ENCODE results near the gene MYOF. TPM values are rescaled to one million over a fixed set of nuclear protein-coding genes. Genes with fewer than 3 reads are reported as not detected.

The MYOF gene
- total and polyA plus RNA-seq, 2 of the 8 experiments (the other 6 are each of a cell fraction or from before 2014, with no cell fraction given), result 0.98 to 2.3 TPM

DNA sequence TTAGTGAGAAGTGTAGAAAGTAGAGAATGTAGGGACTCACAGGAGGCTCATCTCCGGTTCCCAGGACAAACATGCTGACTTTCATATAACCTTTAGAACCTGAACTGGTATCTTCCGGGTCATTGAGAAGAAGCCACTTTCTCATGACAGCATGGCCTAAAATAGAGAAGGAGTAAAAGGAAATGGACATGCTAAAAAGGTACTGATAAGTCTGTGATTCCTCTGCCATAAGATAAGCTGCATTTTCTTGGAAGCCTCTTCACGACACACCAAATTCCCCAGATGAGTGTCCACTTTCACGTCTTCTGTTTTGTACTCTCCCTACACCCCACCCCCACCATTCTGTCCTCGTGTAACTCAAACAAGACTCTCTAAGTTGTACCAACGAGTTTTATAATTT lies 79.9 kb downstream of the MYOF start (continued):
- TF ChIP-seq, protein P1, sequence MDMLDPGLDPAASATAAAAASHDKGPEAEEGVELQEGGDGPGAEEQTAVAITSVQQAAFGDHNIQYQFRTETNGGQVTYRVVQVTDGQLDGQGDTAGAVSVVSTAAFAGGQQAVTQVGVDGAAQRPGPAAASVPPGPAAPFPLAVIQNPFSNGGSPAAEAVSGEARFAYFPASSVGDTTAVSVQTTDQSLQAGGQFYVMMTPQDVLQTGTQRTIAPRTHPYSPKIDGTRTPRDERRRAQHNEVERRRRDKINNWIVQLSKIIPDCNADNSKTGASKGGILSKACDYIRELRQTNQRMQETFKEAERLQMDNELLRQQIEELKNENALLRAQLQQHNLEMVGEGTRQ (IDR thresholded peaks at IDR 0.05; ENCODE audit: low read length), result no peak
- TF ChIP-seq SIRT6 (IDR thresholded peaks at IDR 0.05; ENCODE audit: low read length), result no peak
- TF ChIP-seq RBBP5 (IDR thresholded peaks at IDR 0.05; ENCODE audit: borderline replicate concordance, low read depth, low read length), result no peak
- no peak for TF ChIP-seq KDM5A (IDR thresholded peaks at IDR 0.05; ENCODE audit: low read length)
- TF ChIP-seq JUND (IDR thresholded peaks at IDR 0.05; ENCODE audit: low read length), result no peak
